CD4-positive, alpha-beta T cell (primary cell): ENCODE results near the gene NUAK1. TPM values are rescaled to one million over a fixed set of nuclear protein-coding genes. Genes with fewer than 3 reads are reported as not detected.

ENCODE experiments used
- ATAC-seq: fragments of 200-7000 bp; cut with Tn5 transposase; one replicate; pipeline ENCODE4 v1.10.0; 2022; ENCODE audit warnings: mild to moderate bottlenecking; ENCODE audit not compliant: poor library complexity
- CTCF ChIA-PET: fragments of 350-600 bp; sonication (Branson Sonifier 250); formaldehyde crosslinking; loops from one replicate; lab custom pipeline; 2021; ENCODE audit warnings: antibody characterized with exemption, inconsistent platforms; lab: Charles Lee
- POLR2A ChIA-PET: fragments of 350-600 bp; sonication (Branson Sonifier 250); formaldehyde crosslinking; loops from one replicate; lab custom pipeline; 2021; ENCODE audit warnings: antibody characterized with exemption, inconsistent platforms; lab: Charles Lee
- DNase-seq, 14 experiments: peaks; one replicate each; pipeline ENCODE4 v3.0.0-alpha.2; 2013 to 2020; ENCODE audit warnings: mixed read lengths in 2 of 14
- H3K27ac ChIP-seq, 2 donors: one replicate each; pipeline versions ENCODE4 v1.5.1 to v1.7.0; 2013; ENCODE audit warnings: low read length in 2 of 2, low read depth in 1 of 2, mild to moderate bottlenecking in 1 of 2
- H3K27me3 ChIP-seq, 2 experiments: 1 replicate in 1 of 2; 2 replicates in 1 of 2; pipeline versions ENCODE4 v1.6.1 to v1.7.0; 2013; ENCODE audit warnings: low read length in 2 of 2, control low read depth in 1 of 2, mild to moderate bottlenecking in 1 of 2, moderate library complexity in 1 of 2; ENCODE audit not compliant: insufficient read depth in 2 of 2, control insufficient read depth in 1 of 2
- H3K36me3 ChIP-seq: one replicate; pipeline ENCODE4 v1.6.1; 2013; ENCODE audit warnings: low read length, control low read depth; ENCODE audit not compliant: insufficient read depth
- H3K4me1 ChIP-seq: one replicate; pipeline ENCODE4 v1.6.1; 2013; ENCODE audit warnings: low read length, control low read depth; ENCODE audit not compliant: insufficient read depth
- H3K4me3 ChIP-seq: one replicate; pipeline ENCODE4 v1.5.1; 2013; ENCODE audit warnings: mild to moderate bottlenecking, low read length, moderate library complexity
- H3K9me3 ChIP-seq, 2 experiments: 1 replicate in 1 of 2; 2 replicates in 1 of 2; pipeline versions ENCODE4 v1.6.1 to v1.7.0; 2013; ENCODE audit warnings: low read length in 2 of 2, mild to moderate bottlenecking in 2 of 2, control low read depth in 1 of 2, moderate library complexity in 1 of 2; ENCODE audit not compliant: control insufficient read depth in 1 of 2, insufficient read depth in 1 of 2
- H3K27ac Mint-ChIP-seq: one replicate; pipeline ENCODE4 v1.8.0; 2020; ENCODE audit warnings: mixed read lengths
- H3K27me3 Mint-ChIP-seq: one replicate; pipeline ENCODE4 v1.8.0; 2021; ENCODE audit warnings: mixed read lengths
- H3K36me3 Mint-ChIP-seq: one replicate; pipeline ENCODE4 v1.8.0; 2021; ENCODE audit warnings: low read depth, mixed read lengths
- H3K4me1 Mint-ChIP-seq: one replicate; pipeline ENCODE4 v1.8.0; 2021; ENCODE audit warnings: low read depth, mixed read lengths
- H3K4me3 Mint-ChIP-seq: one replicate; pipeline ENCODE4 v1.8.0; 2020; ENCODE audit warnings: mild to moderate bottlenecking, mixed read lengths
- H3K9me3 Mint-ChIP-seq: one replicate; pipeline ENCODE4 v1.8.0; 2020; ENCODE audit warnings: mixed read lengths
- intact Hi-C, 2 experiments: fragments of 100-400 bp; cut with DNase I in 1 of 2; cut with micrococcal nuclease in 1 of 2; formaldehyde crosslinking; loops; one replicate each; pipeline versions ENCODE4 v1.15.1 to v1.9.0; 2023 to 2025; cut with DNase I, micrococcal nuclease
- polyA plus RNA-seq, 2 donors: library from polyadenylated mRNA; unstranded; fragments of 120-200 nt; gene quantifications; one replicate each; pipeline ENCODE4 v1.2.1, GENCODE V29; 2013
- total RNA-seq, 174 experiments: library from RNA in 2 of 174; stranded (reverse) in 2 of 174; gene quantifications; one replicate each; pipeline ENCODE4 v1.2.3 and lab custom pipeline; 2021 to 2026
- TF ChIP-seq, protein P1 (sequence below): fragments of 200-600 bp; IDR thresholded peaks from one replicate; pipeline ENCODE4 v1.8.0; 2022; ENCODE audit warnings: antibody characterized with exemption, mild to moderate bottlenecking

The NUAK1 gene
- total RNA-seq = under 1 TPM in 1 of 2 experiments, not detected in 1; 0.16 TPM
- 0.09 TPM for polyA plus RNA-seq (2013, experiment 1 of 2)
- 0.20 TPM for polyA plus RNA-seq (2013, experiment 2 of 2)
- total RNA-seq (lab: John Stamatoyannopoulos, UW) = 0 to 0.79 (median 0.07) reads per million in 172 experiments

DNA sequence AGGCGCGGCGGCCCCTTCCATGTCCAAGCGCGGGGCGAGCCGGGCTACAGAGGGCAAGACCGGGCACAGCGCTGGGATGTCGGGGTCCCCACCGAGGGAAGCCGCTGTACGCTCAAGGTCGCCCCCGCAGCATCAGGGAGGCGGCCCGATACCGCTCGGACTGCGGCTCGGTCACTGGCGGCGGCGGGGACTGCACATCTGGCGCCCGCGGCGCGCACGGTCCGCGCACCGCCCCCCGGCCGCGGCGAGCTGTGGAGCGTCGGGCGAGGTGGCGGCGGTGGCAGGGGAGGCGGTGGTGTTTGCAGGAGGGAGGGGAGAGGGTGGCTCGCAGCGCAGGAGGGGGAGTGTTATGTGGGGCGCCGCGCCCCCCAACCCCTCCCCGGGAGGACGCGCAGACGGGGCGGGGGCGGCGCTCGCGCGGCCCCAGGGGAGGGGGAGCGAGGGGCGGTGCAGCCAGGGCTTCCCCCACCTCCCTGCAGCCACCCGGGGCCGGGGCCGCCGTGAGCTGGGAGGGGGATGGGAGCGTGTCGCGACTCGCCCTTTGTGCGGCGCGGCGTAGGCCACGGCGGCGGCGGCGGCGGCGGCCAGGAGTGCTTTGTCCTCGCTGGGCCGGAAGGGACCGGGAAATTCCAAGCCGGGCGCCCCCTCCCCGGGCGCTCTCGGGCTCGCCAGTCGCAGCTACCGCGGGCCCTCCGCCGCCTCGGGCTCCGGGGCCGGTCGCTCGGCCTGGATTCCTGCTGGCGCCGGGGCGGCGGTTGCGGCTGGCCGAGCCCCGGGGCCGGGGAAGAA is at the start of gene NUAK1:
NUAK1 (minus strand) TSS at position 322 of the 789 bp plus-strand sequence; CDS start at position 21, 301 bp downstream.
- Histone ChIP-seq H3K27me3 (peaks cover 44 to 61% of the 10 kb centered on the region in 2 experiments), H3K27ac (no peak within 1 kb of the TSS), H3K4me3 (no peak within 1 kb of the TSS), H3K9me3 (peaks cover 0 to 6% of the 10 kb centered on the region in 2 experiments), H3K36me3 (no peaks in the 10 kb centered on the region), H3K4me1 (peaks cover 21% of the 10 kb centered on the region)
- H3K4me3 Mint-ChIP-seq = peak within 1 kb of the TSS; percentile 78
- intact Hi-C loops = loop anchor here in 1 of 2 experiments (5.0 kb wide), 1 partner anchor 1937 kb away; no protein-coding TSS in a partner anchor
- DNase-seq (peak in 4 of 14 experiments; percentile 3 to 25 (median 14)), ATAC-seq (peak; percentile 29)
- no peaks in the 10 kb centered on the region for H3K36me3 Mint-ChIP-seq
- ChIA-PET CTCF (no interaction called here), POLR2A (no interaction called here)
- TF ChIP-seq, protein P1, sequence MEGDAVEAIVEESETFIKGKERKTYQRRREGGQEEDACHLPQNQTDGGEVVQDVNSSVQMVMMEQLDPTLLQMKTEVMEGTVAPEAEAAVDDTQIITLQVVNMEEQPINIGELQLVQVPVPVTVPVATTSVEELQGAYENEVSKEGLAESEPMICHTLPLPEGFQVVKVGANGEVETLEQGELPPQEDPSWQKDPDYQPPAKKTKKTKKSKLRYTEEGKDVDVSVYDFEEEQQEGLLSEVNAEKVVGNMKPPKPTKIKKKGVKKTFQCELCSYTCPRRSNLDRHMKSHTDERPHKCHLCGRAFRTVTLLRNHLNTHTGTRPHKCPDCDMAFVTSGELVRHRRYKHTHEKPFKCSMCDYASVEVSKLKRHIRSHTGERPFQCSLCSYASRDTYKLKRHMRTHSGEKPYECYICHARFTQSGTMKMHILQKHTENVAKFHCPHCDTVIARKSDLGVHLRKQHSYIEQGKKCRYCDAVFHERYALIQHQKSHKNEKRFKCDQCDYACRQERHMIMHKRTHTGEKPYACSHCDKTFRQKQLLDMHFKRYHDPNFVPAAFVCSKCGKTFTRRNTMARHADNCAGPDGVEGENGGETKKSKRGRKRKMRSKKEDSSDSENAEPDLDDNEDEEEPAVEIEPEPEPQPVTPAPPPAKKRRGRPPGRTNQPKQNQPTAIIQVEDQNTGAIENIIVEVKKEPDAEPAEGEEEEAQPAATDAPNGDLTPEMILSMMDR = no peak
- peaks cover 14% of the 10 kb centered on the region for H3K4me1 Mint-ChIP-seq
- no peaks in the 10 kb centered on the region for H3K9me3 Mint-ChIP-seq
- no peak within 1 kb of the TSS for H3K27ac Mint-ChIP-seq
- peaks cover 84% of the 10 kb centered on the region for H3K27me3 Mint-ChIP-seq

DNA sequence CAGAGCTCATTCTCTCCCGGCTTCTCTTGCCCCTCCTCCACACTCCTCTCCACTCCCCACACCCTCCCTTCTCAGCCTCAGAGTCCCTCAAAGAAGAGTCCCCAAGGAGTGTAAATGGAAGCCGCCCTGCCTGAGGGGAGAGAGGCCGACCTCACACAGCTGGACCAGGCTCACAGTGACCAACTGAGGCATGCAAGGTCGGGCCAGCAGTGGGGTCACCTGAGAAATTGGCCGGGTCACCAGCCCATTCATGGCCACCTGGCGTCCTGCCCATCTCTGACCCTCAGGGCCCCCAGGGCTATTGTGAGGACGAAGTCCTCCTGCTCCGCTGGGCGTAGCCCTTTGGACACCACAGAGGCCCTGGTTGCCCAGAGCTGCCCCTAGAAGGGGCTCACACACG is 49.5 kb upstream of the NUAK1 start:
- Histone ChIP-seq H3K4me1 (no peaks in the 10 kb centered on the region), H3K27me3 (peaks cover 9 to 16% of the 10 kb centered on the region in 2 experiments), H3K4me3 (no peak overlapping the region), H3K36me3 (no peaks in the 10 kb centered on the region), H3K9me3 (no peaks in the 10 kb centered on the region), H3K27ac (no peak overlapping the region)
- ATAC-seq = no peak
- no peaks in the 10 kb centered on the region for H3K4me1 Mint-ChIP-seq
- H3K27me3 Mint-ChIP-seq = peaks cover 41% of the 10 kb centered on the region
- TF ChIP-seq, protein P1 = no peak
- CTCF ChIA-PET = no interaction called here
- POLR2A ChIA-PET = no interaction called here
- H3K9me3 Mint-ChIP-seq = no peaks in the 10 kb centered on the region
- H3K27ac Mint-ChIP-seq = no peak overlapping the region
- H3K4me3 Mint-ChIP-seq = no peak overlapping the region
- no peaks in the 10 kb centered on the region for H3K36me3 Mint-ChIP-seq
- intact Hi-C loops = no loop called here
- DNase-seq = no peak

DNA sequence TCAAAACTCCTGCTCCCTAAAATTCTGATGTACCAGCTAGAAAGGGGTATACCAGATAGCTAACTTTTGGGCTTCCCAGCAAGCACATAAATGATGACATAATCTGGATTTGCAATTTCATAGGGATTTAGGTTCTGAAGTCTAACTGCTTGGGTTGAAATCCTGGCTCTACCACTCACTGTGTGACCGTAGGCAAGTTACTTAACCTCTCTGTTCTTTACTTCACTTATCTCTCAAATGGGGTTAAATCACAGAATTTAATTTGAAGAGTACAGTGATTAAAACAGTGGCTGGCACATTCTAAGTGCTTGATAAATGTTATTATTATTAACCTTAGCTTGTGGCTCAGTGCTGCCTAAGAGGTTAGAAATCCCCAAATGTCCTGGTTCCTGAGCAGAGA is 49.1 kb upstream of the NUAK1 start:
- Histone ChIP-seq H3K4me3 (no peak overlapping the region), H3K27me3 (peaks cover 9 to 16% of the 10 kb centered on the region in 2 experiments), H3K36me3 (no peaks in the 10 kb centered on the region), H3K4me1 (no peaks in the 10 kb centered on the region), H3K27ac (no peak overlapping the region), H3K9me3 (no peaks in the 10 kb centered on the region)
- H3K27ac Mint-ChIP-seq = no peak overlapping the region
- intact Hi-C loops = no loop called here
- no peaks in the 10 kb centered on the region for H3K36me3 Mint-ChIP-seq
- DNase-seq (no peak), ATAC-seq (no peak)
- no peaks in the 10 kb centered on the region for H3K4me1 Mint-ChIP-seq
- POLR2A ChIA-PET = no interaction called here
- TF ChIP-seq, protein P1 = no peak
- CTCF ChIA-PET = no interaction called here
- H3K4me3 Mint-ChIP-seq = no peak overlapping the region
- H3K9me3 Mint-ChIP-seq = no peaks in the 10 kb centered on the region
- peaks cover 39% of the 10 kb centered on the region for H3K27me3 Mint-ChIP-seq
